Stimulated activated CD8-positive, alpha-beta memory T cell treated with anti-CD3 and anti-CD28 coated beads, Interleukin-2, amount 100 ng/mL, for 48 hours (primary cell): ENCODE results near the gene MKS1.

Source experiments
- DNase-seq, 2 donors: peaks; one replicate each; pipeline ENCODE4 v3.0.0-alpha.2; 2020; ENCODE audit warnings: low read depth in 2 of 2

Gene MKS1

DNA sequence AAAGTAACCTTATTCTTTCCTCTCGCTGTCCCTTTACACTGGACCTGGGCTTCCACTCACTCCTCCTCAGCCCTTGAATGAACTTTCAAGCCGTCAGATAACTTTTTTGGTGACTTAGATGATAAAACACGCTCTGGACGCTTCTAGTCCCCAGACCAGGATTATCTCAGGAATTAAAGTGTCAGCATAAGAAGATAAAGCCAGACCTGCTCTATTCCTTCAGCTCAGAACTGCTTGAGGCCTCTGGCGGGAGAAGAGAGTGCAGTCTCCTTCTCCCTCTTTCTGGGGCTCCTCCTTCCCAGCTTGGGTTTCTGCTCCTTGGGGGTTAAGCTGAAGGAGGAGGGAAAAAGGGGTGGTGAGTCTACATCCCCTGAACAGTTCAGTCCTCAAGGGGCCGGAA lies 25.9 kb upstream of the MKS1 start:
- DNase-seq, result no peak

GRCh38 chr17:58242171-58242784 lies 23.2 kb upstream of the MKS1 start:
- DNase-seq, result no peak

DNA sequence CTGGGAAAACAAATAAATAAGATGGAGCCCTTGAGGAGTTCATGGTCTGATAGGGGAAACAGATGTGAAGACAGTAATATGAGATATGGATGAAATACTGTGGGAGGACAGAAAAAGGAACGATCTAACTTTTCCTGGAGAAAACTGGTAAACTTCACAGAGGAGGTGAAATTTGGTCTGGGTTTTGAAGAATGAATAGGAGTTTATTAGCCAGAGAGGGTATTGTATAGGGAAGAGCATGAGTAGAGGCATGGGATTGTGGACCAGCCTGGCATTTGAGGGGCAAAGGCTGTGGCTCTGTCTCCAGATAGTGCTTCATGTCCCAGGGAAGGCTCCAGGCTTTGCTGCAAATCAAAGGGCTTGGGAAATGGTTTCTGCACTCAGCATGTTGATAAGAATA lies 20.9 kb upstream of the MKS1 start:
- no peak for DNase-seq

DNA sequence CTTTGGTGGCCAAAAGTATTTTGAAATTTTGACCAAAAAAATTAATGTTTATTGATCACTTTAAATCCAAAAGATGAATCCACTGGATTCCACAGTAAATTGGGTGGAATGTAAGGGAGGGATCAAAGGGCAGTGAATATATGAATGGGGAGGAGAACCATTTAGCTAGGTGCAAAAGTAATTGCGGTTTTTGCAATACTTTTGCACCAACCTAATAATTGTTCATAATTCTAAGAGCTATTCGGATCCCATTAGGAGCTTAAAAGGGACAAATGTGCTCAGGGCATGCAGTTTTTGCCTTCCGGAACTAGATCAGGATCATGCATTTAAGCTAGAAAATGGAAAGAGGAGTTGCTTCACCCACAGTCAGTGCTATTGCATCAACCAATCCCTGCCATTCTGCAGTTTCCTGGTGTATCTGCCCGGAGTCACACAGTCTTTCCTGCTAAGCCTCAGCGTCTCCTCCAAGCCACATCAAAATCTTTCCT lies 19.1 kb upstream of the MKS1 start, which contains the start of gene LPO:
Gene LPO, plus strand, starts transcription at position 438 of the 488 bp plus-strand sequence. CDS start 4,396 bp downstream, outside the sequence.
- no peak for DNase-seq

- no peak for DNase-seq
These were observed 17.3 kb upstream of the MKS1 start for GRCh38 chr17:58236394-58236793.

GRCh38 chr17:58235821-58236220 lies 16.8 kb upstream of the MKS1 start:
- no peak for DNase-seq

DNA sequence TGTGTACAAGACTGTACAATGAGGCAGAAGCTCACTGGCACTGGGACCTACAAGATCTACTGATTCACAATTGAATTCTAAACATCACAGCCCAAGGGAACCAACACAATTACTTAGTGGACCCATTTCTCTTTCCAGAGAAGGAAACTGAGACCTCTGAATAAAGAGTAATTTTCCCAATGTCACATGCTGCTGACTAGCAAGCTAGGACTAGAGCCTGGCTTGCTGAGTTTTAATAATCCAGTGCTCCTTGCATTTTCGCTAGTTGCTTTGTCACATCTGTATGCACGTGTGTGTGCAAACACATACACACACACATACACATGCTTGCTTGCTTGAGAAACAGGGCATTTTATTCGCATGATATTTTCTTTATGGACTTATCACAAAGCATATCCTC lies 15.5 kb upstream of the MKS1 start:
- no peak for DNase-seq

GRCh38 chr17:58233543-58233942 lies 14.5 kb upstream of the MKS1 start:
- no peak for DNase-seq

DNA sequence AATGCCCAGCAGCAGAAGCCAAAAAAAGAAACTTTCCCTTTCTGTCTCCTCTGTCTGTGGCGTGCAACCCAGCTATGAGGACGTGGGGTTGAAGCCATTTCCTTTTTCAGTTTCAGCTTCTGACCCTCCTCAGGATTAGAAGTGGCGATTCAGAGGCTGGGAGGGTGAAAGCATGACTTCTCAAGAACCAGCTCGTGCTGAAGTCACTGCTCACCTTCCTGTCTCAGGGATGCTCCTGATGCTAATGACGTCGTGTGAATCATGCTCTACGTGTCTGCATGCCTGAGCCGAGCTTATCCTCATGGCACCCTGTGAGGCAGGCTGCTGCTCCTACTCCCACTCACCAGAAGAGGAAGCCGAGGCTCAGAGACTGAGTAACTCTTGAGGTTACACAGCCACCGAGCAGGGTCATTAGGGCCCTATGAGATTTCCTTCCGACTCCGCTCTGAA lies 13.7 kb upstream of the MKS1 start:
- DNase-seq, result peak in 1 of 2 donors; percentile 36

DNA sequence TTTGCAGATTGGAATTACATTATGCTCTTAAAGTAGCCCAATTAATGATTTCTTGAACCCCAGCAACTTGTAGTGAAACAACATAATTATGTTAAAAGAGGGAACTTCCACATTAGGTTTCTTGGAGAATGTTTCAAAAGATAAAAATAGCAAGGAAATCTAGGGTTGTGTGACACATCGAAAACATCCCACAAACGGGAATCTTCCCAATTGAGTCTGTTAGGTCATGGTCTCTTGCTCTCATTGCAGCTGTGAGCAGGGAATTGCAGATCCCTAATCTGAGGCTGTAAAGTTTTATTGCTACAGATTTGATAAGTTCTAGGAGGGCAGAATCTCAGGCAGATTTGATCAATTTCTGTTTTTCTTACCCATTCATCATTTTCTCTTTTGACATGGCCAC lies 12.6 kb upstream of the MKS1 start:
- DNase-seq, result no peak

- DNase-seq, result no peak
These were observed 10.8 kb upstream of the MKS1 start for GRCh38 chr17:58229881-58230280.

DNA sequence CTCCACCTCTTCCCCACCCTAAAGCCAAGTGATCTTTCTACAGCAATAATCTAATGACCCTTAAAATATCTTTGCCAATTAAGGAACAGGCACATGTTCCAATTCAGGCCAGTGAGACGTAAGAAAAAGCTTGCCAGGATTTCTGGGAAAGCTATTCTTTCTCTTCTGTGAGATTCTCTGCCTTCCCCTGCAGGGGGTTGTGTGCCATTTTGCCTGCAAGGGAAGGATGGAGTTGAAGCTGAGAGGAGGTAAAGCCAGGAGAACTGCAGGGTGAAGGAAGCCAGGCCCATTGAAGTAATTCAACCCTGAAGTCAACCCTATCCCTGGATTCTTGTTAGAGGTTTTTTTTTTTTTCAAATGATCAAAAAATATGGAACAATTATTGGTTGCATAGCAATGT lies 10.3 kb upstream of the MKS1 start:
- no peak for DNase-seq

DNA sequence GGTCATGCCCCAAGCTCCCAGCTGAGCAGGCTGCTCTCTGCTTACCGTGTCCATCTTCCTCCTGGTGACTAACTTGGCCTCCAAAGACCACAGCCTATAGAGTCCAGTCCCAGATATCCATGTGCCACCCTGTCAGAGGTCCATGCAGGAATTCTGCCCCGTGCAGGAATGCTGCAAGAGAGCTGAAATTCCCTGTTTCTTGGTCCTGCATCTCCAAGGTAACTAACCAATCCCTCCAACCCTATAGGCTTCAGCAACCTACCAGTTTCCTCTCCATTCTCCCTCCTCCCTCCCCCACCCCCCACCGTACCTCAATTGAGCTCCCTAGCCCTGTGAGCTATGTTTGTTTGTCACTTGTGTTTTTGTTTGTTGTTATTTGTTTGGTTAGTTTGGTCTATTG lies 9.6 kb upstream of the MKS1 start:
- DNase-seq, result no peak

- no peak for DNase-seq
These were observed 8.7 kb upstream of the MKS1 start for GRCh38 chr17:58227733-58228132.

- no peak for DNase-seq
These were observed 5.3 kb upstream of the MKS1 start for GRCh38 chr17:58224315-58224714.

DNA sequence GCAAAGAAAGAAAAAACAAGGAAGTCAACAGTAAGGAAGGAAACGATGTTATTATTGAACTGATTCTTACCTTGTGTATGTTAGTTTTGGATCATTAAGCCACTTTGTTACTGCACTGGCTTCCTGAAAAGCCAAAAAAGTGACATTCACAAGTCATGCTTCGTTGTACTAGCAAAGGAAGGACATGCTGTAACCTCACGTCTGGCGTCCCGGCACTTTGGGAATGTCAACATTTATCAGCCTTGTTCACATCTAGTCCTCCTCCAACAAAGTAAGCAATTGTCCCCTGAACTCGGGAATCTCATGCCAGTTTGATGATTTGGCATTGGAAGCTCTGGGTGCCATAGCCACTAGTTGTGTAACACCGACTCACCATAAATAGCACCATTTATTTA lies 731 bp upstream of the MKS1 start:
- no peak for DNase-seq

DNA sequence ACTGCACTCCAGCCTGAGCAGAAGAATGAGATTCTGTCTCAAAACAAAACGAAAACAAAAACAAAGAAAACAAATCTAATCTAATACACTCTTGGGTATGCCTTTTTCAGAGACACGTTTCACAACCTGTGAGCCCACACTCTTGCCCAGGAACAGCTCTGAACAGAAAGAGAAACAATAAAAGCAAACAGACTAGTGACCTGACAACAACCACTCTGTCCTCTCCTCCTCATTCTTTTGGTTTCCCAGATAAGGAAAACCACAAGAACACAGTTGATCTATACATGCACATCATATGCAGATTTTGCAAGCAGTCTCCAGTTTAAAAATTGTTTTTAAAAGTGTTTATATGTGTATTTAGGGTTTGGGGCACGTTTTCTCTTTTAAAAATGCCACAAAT lies 1.3 kb downstream of the MKS1 start:
- DNase-seq, result no peak

- no peak for DNase-seq
These were observed 3.4 kb downstream of the MKS1 start for GRCh38 chr17:58215685-58216084.

DNA sequence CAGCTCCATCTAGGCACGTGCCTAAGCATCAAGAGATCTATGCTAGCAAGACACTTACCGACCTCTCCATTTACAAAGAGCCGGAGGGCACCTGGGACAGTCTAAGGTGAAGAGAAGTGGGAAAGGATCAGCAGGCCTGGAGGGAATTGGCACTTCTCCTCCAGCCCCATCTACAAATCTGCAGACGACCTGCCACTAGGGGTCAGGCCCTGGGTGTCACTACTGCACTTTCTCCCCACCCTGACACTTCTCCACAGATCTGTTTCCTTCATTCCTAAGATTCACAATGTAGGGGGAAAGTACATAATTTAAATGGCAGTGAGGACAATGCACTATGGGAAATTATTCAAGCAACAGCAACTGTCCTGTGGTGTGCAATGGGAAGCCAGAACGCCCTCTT lies 8.1 kb downstream of the MKS1 start:
- DNase-seq, result no peak

GRCh38 chr17:58208344-58208743 lies 10.7 kb downstream of the MKS1 start:
- no peak for DNase-seq

GRCh38 chr17:58207451-58207850 lies 11.6 kb downstream of the MKS1 start:
- no peak for DNase-seq

GRCh38 chr17:58205936-58206335 lies 13.1 kb downstream of the MKS1 start:
- DNase-seq, result no peak

- no peak for DNase-seq
These were observed 14.3 kb downstream of the MKS1 start for GRCh38 chr17:58204796-58205195.

- no peak for DNase-seq
These were observed 16.2 kb downstream of the MKS1 start for GRCh38 chr17:58202859-58203258.
